GM18517 (cell line): ENCODE measurements around the gene MED8.
"Not testable (repeated sequence)": the region's sequence is repeated elsewhere in the genome, so short reads cannot be mapped to it uniquely, and the experiment has no call there.

ENCODE experiments used
- ATAC-seq: cut with Tn5 transposase; IDR thresholded peaks from one replicate; pipeline ENCODE4 v1.9.1; 2021; ENCODE audit warnings: mild to moderate bottlenecking, moderate library complexity; ENCODE audit not compliant: unreplicated experiment

MED8 gene

DNA sequence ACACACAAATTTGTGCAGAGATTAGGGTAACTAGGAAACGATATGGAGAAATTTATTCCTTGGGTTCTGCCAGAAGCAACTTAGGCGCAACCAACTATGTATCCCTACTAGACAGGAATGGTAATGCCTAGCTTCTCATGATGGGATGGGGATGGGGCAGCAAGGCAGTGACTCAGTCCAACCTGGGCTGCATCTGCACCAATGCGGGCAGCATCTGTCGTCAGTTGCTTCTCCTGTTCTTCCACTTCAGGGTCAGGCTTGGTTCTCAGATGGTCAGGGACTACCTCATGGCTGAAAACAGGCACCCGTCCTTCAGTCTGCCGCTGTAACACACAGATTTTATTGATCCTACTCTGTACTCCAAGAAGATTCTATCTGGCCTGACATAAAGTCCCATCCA, 2.9 kb downstream of the MED8 start:
- ATAC-seq, result no peak

DNA sequence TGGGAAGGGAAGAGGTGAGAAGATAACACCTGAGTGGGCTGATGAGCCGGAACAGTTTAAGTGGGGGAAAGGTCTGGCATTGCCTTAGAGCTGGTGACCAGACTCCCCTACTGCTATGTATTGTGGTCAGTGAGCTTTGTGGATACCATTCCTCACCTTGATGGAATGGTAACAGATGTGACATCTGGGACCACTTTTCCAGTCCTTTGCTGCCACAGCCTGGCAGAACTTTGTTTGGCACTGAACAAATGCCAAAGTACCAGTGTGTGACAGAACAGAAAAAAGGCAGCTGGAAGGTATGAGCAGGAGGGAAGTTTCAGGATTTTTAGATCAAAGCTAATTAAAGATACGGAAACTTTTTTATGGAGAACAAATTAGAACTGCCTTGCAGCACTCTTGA, 6.2 kb downstream of the MED8 start:
- ATAC-seq, result no peak

DNA sequence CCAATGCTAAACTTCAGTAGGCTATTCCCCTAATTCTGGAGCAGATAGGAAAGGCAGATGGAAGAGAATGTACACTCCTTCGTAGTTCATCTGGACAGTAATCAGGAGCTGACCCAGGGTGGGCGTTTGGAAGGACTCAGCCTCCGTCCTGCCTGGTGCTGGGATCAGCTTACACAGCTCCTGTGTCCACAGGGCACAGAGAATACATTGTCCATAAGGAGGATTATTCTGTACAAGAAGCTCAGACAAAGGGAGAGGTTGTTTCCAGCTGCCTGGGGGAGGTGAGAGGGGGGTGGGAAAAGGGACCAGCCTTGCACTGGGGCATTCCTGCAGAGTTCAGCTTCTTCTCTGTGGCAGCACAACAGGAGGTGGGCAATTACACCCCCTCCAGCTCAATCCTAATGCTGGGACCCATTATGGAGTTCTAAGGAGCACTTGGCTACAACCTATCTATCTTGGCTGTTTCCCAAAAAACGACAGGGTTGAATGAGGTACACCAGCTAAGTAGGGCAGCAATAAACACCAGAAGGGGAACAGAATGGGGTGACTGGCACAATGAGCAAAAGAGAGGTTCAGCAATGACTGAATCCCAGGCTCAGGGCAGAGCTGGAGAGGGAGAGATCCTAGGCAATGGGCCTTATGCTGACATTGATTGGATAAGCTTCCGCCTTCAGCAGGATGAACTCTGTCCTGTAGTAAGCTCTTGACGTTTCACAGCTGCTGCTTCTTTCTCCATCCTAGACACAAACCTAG, 7.4 kb downstream of the MED8 start:
- no peak for ATAC-seq

DNA sequence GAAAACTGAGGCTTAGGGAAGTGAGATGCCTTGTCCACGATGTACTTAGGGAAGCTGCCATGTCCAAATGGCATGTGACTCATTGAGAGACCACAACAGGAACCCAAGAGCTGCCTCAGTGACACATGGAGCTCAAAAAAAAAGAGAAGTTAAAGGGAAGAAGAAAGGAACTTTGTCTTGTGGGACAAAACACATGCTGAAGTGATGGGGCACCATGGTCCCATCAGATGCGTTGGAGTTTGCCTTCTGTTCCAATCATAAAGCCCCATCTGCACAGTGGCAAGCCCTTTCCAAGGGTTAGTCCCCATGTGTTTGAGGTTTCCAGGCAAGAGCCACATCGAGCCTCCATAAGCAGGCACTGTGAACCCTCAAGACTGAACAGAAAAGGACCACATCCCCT, 8.0 kb downstream of the MED8 start:
- no peak for ATAC-seq

DNA sequence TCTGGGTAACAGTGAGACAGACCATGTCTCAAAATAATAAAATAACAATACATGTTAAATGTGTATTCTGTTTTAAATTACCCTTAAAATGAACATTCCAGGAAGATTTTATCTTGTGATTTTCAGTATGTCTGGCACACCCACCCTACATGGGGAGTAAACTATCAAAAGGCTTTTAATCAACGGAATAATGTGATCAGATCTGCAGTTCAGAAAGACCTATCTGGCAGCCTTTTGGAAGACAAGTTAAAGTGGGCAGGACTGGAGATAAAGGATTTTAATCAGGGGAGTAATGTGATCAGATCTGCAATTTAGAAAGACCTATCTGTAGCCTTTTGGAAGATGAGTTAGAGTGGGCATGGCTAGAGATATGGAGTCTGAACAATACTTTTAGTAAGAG, 10.1 kb downstream of the MED8 start:
- no peak for ATAC-seq

DNA sequence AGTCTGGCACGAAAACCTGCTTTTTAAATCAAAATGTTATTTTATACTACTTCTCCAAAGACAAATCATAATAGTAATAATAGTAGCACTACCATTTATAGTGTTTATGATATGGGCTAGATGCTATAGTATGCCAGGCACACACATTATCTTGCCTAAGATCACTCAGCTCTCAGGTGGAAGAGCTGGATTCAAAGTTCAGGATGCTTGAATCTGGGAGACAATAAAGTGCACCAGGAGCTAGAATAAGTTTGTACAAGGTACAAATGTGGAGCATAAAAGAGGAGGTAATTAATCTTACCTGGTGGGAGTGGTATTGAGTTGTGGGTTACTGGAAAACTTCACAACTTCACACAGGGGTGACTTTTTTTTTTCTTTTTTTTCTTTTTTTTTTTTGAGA, 11.8 kb downstream of the MED8 start:
- ATAC-seq, result no peak

DNA sequence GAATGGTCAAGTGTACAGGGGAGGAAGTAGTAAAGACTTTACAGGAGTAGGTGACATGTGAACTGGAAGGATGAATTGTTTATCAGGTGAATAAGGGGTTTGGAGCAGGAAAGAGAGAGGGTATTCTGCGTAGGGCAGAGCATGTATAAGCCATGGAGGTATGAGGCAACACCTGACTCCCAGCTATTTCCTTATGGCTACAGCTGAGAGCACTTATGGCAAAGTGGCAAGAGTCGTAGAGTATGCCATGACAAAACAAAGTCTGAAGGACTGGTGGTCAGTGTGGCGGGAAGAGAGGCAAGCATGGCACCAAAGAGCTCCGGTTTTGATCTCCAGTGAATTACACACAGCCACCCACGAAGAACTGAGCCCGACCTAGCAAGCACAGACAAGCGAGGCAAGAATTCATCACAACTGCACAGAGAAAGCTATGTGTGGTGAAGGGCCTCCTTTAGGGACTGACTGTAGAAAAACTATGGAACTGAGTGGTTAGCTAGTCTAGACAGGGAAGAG, 12.8 kb downstream of the MED8 start:
- no peak for ATAC-seq

DNA sequence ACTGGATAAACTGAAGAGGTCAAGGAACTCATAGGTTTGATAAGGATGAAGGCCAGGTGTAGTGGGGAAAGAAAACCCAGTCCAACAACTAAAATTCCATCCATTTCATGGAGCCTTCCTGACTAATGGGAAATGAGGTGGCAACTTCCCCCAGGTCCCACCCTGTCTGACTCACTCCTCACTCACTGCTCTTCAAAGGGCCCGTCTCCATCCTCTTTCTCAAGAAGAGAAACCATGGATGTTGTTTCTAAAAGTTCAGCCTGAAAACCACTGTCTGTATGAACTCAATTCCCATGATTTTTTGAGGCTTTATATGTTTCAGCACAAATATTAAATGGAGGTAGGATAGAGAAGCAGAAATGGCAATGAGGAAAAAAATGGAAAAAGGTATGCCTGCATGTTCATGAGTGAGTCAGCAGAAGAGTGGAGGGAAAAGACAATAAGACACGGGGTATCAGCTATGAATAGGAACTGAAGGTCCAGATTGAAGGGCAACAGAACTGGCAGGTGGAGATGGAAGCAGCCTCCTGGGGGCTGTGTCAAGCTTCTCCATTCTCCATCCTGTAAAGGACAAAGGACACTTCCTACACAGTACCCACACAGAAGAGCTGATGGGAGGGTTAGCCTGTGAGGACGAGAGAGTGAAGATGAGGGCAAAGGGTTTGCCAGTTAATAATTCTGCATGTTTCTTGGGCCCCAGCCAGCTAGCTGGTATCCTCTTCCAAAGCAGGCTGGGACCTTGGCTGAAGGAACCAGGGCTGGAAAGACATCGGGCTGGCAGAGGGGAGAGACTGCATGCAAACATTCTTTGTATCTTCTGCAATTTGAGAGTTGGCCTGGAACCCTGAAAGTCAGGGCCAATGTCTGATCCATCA, 16.3 kb downstream of the MED8 start:
- no peak for ATAC-seq

DNA sequence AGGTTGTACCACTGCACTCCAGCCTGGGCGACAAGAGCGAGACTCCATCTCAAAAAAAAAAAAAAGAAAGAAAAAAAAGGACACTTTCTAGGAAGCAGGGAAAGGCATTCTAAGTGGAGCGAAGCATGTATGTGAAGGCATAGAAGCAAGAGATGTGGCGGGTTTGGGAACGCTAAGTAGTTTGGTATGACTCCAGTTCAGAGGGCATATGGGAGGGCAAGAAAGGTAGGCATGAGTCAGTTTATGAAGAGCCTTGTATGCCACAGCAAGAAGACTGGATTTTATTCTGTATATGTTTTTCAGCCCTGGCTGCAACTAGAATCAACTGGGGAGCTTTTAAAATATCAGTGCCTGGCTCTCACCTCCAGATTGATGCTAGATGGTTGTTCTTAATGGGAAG, 17.4 kb downstream of the MED8 start:
- no peak for ATAC-seq

DNA sequence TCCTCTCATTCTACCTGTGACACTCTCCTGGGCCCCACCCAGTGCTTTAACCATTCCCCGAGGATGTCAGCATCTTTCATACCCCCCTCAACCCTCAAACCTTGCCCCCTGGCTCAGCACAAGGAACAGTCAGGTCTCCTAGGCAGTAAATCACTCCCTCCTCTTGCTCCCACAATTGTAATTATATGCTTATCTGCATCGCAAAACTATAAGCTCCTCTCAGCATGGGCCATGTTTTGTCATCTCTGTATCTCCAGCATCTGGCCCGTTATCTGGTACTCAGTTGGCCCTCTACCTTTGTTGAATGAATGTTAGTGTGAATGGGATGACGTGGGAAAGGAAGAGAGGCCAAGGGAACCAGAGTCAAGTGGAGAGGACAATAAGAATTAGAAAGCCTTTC, 19.0 kb downstream of the MED8 start:
- no peak for ATAC-seq

DNA sequence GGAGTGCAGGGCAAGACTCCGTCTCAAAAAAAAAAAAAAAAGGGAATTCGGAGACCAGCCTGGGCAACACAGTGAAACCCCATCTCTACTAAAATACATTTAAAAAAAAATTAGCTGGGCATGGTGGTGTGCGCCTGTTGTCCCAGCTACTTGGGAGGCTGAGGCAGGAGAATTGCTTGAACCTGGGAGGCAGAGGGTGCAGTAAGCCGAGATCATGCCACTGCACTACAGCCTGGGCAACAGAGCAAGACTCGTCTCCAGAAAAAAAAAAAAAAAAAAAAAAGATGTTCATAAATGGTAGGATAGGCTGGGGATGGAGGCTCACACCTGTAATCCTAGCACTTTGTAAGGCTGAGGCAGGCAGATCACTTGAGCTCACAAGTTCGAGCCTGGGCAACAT, 19.8 kb downstream of the MED8 start:
- not testable (repeated sequence) for ATAC-seq

DNA sequence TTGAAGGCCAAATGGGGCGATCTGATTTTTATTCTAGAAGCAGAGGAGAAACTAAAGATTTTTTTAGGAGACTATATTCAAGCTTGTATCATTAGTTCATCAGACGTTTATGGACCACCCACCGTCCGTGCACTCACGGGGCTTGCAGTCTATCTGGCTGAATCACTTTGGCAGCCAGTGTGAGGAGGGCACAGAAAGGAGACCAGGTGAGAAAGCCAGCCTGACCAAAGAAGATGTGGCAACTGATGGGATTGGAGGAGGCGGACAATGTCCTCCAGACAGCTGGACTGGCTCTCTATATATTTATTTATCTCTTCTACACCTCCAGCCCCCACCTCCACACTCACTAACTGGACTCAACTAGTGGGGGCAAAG, 21.0 kb downstream of the MED8 start:
- ATAC-seq, result peak; percentile 2

DNA sequence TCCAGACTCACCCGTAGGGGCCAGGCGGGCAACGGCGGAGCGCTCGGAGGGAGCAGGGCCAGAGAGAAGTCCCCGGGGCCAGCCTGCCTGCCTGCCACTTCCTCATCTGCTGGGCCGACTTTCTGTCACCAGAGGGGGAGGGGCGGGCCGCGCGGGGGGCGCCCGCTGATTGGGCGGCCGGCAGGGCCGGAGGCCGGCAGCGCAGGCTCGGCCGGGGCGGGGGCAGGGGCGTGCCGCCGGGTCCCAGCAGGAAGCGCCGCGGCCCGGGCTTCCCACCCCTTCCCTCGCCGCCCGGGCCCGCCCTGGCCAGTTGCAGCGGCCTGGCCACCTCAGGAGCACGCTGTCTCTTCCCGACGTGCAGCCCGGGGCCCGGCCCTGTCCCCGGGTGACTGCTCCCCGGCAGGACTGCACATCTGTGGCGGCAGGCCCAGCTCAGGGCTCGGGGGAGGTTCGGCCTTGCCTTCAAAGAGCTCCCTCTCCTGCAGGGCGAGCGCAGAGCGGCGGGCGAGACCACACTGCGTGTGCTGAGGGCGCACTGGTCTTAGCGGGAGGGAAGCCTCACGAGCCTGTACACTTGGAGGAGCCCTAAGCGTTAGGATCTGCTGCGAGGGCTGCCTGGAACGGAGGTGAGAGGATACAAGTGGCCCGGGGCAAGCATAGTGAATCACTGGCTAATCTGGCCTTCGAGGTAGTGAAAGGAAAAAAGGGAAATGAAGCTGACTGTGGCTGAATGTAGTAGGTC, 21.5 kb downstream of the MED8 start, which contains the start of gene ELOVL1:
Gene ELOVL1 (minus strand): TSS at position 108 of the 742 bp plus-strand sequence. CDS start 2,402 bp downstream, outside the sequence.
- ATAC-seq, result peak; percentile 66

DNA sequence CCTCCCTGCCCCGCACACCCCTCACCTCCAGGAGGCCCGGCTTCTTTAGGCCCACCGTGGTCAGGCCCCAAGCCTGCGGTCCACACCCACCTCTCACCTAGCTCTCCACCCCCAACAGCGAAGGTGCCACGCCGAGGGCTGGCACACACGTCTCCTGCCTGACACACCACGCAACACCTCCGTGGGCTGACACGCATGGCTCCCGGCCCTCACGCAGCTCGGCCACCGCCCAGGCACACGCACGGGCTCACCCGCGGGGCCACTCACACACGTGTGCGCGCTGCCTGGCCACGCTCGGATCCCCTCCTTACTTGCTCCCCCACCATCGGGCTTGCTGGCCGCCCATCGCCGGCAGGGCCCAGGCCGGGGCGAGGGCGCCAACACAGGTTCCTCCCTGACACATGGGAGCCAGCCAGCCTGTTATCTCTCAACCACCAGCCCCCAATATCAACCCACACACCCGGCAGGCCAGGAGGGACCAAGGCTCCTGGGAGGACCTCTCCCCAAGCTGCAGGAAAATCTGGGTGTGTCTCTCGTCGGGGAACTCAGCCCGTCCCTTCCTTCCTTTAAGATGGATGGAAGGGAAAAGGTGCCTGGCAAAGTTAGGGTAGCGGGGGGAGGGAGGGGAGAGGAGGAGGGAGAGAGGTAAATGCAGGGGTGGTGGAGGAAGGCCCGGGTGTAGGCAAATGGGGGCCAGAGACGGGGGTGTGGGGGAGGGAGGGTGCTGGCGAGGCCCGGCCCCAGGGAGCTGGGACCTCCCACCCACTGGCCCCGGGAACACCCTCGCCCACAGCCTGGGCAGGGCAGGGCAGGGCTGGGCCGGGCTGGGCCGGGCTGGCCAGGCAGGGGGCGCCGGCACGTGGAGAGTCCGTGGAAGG, 22.3 kb downstream of the MED8 start:
- peak; percentile 40 for ATAC-seq

DNA sequence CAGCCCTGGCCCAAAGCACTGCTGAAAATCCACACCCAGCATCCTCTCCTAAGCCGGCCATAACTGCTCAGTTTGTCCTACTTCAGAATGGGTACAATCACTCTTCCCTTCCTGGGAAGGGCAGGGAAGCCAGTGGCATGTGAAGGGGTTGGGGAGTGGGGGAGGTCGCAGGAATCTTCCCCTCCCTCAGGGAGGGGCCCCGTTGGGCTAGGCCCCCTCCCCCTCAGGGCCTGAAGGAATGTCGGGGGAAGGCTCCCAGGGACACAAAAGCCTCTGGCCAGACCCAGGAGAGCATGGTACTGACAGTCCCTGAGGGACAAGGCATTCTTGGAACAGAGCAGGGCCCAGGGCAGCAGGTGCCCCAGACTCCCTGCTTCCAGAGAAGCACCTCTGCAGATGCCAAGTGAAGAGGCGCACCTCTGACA, 23.0 kb downstream of the MED8 start:
- no peak for ATAC-seq

DNA sequence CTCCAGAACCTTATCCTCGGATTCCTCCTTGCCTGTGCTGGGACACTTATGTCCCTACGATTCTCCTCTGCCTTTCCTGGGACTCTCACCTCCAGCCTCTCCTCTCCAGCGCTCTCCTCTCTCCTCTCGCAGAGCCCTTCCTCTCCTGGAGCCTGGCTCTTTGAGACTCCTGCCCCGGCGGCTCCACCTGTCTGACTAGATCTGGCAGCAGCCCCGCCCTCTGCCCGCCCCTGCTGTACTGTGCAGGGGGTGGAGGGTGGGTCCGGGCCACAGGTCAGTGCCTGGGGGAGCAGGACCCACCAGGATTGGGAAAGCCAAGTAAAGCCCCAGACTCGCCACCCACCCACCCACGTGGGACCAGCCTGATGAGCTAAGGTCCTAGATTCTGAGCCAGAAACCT, 23.4 kb downstream of the MED8 start:
- ATAC-seq, result no peak

DNA sequence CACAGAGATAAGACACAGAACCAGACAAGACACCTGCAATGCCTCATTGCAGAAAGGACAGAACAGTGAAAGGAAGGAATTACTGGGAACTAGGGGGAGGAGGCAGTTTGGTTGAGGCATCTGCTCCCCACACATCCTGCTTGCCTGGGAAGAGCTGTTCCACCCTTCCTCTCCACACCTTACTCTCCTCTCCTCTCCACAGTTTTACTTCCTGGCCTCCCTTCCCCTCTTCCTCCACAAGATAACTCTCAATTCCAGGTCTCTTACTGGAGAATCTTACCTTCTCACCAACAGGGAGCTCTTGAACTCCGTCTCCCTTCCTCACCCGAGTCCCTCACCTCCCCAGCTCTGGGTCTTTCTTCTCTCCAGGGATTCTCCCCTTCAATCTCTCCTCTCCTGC, 23.9 kb downstream of the MED8 start:
- no peak for ATAC-seq

DNA sequence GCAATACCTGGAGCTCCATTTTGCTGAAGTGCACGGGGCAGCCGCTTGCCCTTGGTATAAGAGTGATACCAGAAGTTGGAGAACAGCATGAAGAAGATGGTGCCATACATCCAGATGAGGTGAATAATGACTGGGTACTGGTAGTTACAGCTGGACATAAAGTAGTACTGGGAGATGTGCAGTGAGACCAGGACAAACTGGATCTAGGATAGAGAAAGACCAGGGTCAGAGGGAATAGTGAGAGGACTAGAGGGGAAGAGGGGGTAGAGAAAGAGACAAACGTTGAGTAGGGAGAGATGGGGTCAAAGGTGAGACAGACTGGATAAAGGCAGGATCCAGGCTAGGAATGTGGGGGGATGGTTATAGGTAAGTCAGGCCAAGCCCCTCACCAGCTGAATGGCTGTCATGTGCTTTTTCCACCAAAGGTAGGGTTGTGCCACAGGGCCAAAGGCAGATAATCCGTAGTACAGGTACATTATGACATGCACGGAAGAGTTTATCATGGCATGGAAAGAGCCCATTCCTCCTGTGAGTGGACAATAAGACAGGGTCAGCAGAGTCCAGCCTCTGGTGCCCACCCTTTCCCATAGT, 25.6 kb downstream of the MED8 start:
- no peak for ATAC-seq

DNA sequence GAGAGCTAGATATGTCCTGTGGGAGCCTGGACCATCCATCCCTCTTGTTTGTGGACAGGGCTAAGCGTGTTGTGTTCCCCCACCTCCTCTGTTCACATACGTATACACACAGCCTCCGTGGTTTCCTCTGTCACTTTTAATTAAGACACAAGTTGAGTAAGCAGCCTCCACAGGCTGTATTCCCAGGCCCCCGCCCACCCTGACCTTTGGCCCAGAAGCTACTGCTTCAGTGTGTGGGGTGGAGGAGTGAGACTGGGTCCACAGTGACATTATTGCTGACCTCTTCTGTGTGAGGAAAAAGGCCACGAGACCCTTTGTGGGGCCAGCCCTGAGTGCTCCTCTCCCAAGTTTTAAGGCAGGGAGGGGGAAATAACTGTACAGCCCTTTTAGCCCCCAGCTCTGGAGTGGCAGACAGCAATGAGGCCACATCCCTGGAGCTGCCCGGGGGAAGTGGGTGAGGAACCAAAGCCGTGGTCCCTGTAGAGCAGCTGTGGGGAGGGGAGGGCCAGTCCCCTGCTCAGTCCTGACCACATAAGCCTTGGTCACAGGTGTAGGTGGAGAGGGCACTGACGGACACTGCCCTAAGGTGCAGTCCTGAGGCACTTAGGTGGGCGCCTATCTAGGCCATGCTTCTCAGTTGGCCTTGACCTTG, 26.2 kb downstream of the MED8 start:
- no peak for ATAC-seq
